Activated CD8-positive, alpha-beta memory T cell treated with anti-CD3 and anti-CD28 coated beads, Interleukin-2, amount 50 U/mL, for 1 hour (primary cell): ENCODE results near the gene UBXN1.
"Not testable (repeated sequence)": the region's sequence is repeated elsewhere in the genome, so short reads cannot be mapped to it uniquely, and the experiment has no call there.

ENCODE experiments used
- DNase-seq: peaks from one replicate; pipeline ENCODE4 v3.0.0-alpha.2; 2020; ENCODE audit errors: extremely low read depth

Gene UBXN1

DNA sequence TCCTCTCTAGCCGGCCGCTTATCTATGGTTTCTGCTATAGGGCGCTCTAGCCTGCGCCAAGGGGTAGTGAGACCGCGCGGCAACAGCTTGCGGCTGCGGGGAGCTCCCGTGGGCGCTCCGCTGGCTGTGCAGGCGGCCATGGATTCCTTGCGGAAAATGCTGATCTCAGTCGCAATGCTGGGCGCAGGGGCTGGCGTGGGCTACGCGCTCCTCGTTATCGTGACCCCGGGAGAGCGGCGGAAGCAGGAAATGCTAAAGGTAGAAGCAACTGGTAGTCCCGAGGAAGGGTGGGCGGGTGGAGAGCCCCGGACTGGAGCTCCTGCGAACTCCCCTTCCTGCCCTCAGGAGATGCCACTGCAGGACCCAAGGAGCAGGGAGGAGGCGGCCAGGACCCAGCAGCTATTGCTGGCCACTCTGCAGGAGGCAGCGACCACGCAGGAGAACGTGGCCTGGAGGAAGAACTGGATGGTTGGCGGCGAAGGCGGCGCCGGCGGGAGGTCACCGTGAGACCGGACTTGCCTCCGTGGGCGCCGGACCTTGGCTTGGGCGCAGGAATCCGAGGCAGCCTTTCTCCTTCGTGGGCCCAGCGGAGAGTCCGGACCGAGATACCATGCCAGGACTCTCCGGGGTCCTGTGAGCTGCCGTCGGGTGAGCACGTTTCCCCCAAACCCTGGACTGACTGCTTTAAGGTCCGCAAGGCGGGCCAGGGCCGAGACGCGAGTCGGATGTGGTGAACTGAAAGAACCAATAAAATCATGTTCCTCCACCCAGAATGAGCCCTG is 7.1 kb downstream of the UBXN1 start, which contains the start of the genes LBHD1 and UQCC3:
LBHD1 (minus strand) TSS at position 660 of the 782 bp plus-strand sequence. CDS start 2,236 bp downstream, outside the sequence.
UQCC3 (plus strand) TSS at position 66 of the 782 bp plus-strand sequence; CDS start at position 139, 73 bp downstream.
- DNase-seq: no peak

DNA sequence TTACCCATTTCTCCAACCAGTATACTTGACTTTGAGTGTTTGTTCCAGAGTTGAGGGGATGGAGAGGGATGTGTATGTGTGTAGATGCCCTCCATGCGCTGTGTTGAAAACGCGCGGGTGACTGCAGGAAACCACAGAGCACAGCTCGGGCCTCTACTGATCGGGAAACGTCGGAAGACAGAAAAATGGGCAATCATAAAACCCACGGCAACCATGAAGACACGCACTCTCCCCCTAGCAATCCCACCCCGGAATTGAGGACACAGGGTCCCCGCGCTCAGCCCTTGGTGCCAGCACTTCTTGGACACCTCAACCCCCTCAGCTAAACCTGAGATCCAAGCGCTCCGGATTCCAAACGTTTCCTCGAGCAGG is 7.7 kb downstream of the UBXN1 start:
- no peak for DNase-seq

DNA sequence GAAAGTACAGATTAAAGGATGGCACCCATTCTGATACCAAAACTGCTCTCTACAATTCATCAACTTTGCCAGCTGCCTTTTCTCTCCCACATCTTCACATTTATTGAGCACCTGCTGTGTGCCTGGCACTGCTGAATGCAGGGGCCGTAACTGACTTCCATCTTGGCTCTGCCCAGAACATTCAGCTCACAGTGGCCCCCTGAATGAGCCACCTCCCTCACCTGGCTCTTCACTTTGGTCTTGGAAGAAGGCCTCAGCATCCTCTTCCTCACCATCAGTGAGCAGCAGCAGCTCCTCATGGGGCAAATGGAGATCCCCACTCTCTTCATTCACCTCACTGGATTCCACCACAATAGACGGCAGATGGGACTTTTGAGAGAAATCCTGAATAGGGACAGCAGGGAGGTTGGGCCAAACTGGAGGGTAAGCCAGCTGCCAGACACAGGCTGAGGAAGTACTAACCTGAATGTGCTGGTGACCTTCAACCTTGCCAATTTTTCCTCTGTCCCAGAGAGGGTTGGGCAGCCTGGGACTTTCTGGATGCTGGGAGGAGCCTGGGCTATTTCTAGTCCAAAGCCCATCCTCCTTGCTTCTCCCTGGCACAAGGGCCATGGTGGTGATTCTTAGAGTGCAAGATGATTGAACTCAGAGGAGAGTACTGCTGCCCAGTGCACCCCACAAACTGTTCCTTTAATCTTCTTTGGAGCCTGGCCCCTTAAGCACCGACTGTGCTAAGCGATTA is 9.3 kb downstream of the UBXN1 start:
- DNase-seq: no peak

DNA sequence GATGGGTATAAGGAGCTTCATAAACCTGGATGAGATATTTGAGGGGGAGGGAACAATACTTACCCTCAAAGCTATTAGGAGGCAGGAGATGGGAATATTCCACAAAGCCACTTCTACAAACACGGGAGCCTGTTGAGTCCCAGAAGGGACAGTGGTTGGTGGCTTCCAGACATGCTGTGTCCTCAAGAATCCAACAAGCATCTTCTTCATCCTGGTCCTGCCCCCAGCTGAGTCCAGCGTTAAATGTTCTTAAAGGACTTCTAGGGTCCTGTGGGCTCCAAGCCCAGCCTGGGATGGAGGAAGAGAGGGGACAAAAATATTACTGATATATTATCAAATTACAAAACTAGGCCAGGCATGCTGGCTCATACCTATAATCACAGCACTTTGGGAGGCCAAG is 11.4 kb downstream of the UBXN1 start:
- DNase-seq: no peak

DNA sequence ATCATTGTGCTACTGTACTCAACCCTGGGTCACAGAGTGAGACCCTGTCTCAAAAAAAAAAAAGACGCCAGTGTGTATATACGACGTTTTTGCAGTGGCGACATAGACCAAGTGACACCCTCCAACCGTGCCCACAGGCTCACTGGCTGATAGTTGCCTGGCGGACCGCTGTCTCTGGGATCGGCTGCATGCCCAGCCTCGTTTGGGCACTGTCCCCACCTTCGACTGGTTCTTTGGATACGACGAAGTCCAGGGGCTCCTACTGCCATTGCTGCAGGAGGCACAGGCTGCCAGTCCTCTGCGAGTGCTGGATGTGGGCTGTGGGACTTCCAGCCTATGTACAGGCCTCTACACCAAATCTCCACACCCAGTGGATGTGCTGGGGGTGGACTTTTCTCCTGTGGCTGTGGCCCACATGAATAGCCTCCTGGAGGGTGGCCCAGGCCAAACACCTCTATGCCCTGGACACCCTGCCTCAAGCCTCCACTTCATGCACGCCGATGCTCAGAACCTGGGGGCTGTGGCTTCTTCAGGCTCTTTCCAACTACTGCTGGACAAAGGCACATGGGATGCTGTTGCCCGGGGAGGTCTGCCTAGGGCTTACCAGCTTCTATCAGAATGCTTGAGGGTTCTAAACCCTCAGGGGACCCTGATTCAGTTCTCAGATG is 12.5 kb downstream of the UBXN1 start:
- DNase-seq: no peak

DNA sequence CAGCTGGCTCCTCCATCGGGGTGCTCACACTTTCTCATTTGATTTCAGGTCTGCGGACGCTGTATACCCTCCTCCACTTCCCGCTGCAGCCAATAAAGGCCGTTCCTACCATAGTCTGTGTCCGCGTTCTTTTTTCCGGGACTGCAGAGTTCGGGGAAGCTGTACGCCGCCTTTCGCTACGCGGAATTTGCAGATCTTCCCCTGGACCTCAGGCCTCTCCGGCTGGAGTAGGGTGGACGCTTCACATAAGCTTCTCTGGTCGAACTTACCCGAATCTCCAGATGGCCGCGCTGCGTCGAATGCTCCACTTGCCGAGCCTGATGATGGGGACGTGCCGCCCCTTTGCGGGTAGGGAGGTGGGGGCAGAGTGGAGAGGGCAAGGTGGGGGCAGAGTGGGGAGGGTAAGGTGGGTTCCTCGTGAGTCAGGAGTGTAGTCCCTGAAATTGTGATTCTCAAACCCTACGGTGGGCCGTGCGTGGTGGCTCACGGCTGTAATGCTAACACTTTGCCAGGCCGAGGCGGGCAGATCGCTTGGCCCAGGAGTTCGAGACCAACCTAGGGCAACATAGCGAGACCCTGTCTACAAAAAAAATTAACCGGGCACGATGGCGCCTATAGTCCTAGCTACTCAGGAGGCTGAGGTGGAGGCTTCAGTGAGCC is 13.1 kb downstream of the UBXN1 start:
- DNase-seq: no peak

DNA sequence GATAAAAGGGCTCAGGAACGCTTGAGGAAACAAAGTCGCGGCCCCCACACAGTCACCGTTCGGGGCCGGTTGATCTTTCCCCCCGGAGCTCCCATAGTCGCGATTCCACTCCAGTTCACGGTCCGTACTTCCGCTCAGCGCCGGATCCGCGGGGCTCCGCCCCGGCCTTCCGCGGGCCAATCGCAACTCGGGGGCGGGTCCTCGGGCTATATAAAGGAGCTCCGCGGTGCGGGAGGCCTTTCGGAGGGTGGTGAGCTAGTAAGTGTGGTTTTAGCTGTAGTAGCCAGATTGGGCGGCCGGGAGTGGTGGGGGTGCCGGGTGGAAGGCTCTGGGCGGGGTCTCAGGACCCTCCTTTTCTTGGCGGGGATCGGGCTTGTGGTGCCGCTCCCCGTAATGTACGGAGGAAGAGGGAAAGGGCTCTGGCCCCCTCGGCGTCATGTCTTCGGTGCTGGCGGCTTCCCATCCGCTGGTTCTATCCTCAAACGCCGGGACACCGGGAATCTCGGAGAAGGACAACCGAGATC is 13.7 kb downstream of the UBXN1 start, which contains the start of the genes C11orf98 and CSKMT:
C11orf98 (minus strand) TSS at position 136 of the 524 bp plus-strand sequence; CDS start at position 95, 41 bp downstream.
CSKMT (plus strand) TSS at position 238 of the 524 bp plus-strand sequence. CDS start 568 bp downstream, outside the sequence.
- peak; percentile 87 for DNase-seq

DNA sequence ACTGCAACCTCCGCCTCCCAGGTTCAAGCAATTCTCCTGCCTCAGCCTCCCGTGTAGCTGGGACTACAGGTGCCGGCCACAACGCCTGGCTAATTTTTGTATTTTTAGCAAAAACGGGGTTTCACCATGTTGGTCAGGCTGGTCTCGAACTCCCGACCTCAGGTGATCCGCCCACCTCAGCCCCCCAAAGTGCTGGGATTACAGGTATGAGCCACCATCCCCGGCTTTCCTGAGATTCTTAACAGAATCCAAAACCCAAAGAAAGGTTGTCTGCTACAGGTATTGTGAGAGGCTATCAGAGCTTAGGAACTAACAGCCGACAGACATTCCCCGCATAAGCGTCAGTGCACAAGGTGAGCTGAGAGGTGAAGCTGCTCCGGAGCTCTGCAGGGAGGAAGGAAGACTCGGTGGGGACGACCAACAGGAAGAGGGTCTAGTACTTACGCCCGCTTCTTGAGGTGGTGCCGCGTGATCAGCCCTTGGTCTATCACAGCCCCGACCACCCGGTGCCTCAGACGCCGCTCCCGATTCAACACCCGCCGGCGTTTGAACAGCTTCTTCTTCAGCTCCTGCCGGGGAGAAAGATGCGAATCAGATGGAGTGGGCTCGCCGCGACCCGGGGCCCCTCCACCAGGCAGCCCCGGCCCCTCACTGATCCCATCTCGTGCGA is 14.3 kb downstream of the UBXN1 start:
- DNase-seq: no peak

DNA sequence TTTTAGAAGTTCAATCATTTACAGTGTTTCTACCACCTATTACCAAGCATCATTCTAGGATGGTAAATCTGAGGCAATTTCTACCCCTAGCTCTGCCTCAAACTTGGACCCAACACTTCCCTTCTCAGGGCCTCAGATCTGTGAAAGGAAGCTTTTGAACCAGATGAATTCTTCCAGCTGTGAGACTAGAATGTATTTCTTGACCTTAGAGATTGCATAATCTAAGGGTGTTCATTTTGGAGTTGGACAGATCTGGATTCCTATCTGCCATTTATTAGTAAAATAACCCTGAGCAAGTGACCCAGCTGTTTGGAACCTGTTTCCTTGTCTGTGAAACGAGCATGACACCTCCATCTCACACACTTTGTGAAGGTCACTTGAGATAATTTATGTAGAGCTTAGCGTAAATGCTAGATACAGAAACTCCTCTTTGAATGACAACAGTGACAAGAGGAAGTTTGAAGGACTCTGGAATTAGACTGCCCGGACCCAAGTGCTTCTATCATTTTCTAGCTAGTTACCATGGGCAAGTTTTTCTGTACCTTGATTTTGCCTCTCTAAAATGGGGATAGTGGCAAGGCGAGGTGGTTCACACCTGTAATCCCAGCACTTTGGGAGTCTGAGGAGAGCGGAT is 22.0 kb downstream of the UBXN1 start:
- DNase-seq: no peak

DNA sequence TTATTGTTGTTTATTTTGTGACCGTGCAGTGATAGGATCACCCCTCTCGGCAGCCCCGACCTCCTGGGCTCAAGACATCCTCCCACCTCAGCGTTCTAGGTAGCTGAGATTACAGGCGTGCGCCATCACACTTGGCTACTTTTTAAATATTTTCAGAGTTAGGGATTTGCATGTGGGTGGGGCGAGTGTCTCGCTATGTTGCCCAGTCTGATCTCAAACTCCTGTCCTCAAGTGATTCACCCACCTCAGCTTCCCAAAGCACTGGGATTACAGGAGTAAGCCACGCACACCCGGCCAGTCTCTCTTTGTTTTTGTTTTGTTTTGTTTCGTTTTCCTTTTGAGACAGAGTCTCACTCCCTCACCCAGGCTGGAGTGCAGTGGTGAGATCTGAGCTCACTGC is 24.6 kb downstream of the UBXN1 start:
- DNase-seq: no peak

DNA sequence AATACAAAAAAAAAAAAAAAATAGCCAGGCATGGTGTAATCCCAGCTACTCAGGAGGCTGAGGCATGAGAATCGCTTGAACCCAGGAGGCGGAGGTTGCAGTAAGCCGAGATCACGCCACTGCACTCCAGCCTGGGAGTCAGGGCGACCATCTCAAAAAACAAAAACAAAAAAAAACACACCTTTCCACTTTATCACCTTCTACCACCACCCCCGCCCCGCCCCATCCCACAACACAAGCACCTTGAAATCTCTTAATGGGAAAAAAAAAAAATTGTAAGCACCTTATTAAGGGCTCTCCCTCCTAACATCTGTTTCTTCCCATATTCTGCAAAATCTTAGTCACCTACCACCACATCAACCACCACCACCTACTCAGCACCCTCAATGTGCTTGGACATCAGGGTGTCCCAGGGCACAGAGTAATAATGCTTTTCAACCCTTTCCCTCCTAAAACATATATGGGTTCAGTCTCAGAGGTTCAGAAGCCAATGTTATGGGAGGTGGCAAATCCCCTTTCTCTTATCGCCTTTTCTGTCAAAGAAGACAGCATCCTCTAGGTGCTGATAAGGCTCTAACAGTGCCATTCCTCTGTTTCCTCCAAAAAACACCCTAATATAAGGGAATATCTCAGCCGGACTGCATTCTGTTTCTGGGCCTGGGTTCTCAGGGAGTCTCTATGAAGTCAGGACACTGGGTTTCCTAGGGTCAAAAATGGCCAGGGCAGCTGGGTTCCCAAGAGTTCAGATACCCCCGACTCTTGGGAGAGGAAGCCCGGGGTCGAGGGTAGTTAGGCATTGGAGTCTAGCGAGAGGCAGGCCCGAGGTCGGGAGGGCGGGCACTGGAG is 26.5 kb downstream of the UBXN1 start:
- no peak for DNase-seq

DNA sequence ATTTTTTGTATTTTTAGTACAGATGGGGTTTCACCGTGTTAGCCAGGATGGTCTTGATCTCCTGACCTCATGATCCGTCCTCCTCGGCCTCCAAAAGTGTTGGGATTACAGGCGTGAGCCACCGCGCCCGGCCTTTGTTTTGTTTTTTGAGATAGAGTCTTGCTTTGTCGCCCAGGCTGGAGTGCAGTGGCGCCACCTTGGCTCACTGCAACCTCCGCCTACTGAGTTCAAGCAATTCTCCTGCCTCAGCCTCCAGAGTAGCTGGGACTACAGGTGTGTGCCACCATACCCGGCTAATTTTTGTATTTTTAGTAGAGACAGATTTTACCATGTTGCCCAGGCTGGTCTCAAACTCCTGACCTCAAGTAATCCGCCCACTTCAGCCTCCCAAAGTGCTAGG is 28.6 kb downstream of the UBXN1 start:
- DNase-seq: not testable (repeated sequence)

DNA sequence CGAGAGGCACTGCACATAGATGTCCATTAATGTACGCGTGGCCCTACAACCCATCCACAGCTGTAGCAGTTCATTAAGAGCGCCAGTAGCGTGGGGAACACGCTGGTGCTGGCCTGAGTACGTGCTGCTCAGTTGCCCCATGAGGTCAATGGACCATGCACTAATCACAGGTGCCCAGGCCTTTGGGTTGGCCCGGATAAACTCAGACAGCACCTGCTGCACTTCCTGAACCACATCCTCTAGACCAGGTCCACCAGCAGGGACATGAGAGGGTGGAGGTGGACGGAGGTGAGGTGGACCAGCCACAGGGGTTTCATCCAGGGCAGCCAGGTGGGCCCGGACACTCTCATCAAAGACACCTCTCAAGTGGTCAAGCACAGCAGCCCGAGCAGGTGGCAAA is 29.4 kb downstream of the UBXN1 start:
- DNase-seq: no peak

DNA sequence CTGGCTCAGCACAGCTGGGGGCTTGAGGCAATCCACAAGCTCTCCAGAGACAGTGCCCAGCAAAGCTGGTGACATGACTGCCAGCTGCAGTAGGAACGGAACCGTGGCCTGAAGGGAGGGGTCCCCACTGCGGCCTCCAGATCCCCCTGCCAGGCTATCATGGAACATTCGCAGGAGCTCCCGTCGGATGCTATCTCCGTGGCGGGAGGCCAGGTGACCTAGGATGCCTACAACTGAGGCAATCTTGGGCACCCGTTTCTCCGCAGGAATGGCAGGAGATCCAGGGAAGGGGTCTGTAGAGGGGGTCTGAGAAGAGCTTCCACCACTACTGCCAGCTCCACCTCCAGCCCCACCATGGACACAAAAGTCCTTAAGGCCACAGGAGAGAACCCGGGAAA is 29.9 kb downstream of the UBXN1 start:
- DNase-seq: no peak

DNA sequence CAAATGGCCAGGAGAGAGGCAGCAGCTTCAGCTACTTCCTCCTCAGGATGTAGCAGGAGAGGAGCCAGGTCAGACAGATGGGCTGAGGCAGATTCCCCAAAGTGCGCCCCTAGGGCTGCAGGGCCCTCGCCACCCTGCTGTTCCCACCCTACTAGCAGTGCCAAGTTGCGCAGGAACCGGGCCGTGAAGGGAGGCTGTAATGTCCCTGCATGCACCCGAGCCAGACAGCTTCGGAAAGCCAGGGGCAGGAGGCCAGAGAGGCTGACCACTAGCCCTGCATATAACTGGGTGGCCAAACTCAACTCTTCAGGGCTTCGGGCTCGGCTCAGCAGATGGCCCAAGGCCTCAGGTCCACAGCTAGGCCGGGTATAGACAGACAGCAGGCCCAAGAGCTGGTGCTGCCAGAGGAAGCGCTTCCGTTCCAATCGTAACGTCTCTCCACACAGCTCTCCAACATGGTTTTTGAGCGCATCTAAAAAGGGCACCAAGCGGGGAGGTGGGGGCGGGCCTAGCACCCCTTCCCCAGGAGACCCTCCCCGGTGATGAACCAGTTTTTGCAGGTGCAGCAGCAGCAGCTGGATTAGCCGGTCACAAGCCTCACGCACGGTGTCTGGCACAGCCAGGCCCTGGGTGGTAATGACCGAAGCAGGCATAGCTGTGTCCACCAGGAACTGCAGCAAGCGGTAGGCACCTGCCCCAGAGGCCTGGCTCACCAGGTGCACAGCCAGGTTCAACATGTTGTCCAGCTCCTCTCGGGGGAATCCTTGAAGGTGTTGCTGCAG is 30.5 kb downstream of the UBXN1 start:
- no peak for DNase-seq

DNA sequence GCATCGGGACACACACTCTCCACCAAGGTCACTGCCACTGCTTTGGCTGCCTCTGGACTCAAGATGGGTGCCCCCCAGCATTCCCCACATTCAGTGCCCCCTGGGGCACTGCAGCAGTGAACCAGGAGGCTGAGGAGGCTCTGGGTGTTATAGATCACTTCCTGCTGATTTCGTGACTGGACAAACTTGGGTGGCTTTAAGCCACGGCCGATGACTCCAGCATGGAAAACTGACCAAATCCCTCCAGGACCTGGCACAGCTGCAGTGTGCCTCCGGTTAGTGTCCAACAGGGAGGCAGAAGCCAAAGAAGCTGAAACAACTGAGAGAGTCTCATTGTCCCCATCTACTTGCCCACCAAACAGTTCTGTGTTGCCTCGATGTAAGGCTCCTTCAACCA is 31.3 kb downstream of the UBXN1 start:
- DNase-seq: no peak

DNA sequence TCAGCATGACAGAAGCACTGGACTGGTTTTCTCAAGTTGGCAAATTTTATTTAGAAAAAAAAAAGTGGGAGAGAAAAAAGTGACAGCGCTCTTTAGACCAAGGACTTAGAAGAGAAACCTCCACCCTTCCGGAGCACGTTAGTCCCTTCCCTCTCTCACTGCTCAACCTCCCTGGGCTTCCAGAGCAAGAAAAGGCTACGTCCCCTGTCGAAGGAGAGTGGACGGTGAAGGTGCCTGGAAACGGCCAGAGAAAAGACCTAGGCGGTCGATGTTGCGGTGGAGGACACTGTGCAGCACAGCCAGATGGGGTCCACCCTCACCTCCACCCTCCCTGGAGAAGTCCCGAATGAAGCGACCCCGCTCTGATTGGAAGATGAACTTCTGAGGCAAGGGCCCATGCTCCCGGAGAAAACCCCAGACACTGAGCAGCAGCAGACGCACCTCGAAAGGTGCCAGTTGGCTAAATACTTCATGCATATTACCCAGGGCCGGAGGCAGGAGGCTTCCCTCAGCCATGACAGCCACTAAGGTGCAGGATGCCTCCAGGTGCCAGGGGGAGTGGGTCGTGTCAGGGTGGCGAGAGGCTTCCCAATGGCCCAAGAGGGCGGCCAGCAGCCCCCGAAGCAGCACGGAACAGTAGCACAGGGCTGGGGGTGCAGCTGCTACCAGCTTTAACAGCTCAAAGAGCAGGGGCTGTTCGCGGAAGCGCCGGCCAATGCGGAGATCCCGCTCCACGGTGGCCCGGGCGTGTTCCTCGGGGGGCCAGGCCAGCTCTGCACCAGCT is 31.9 kb downstream of the UBXN1 start:
- DNase-seq: no peak
